GM19025 (cell line): ENCODE results near the gene NUP188.
"Not testable (repeated sequence)": the region's sequence is repeated elsewhere in the genome, so short reads cannot be mapped to it uniquely, and the experiment has no call there.

Experiments
- ATAC-seq: cut with Tn5 transposase; IDR thresholded peaks from one replicate; pipeline ENCODE4 v1.9.1; 2021; ENCODE audit warnings: mild to moderate bottlenecking, low read depth, moderate library complexity; ENCODE audit not compliant: unreplicated experiment

Gene NUP188

DNA sequence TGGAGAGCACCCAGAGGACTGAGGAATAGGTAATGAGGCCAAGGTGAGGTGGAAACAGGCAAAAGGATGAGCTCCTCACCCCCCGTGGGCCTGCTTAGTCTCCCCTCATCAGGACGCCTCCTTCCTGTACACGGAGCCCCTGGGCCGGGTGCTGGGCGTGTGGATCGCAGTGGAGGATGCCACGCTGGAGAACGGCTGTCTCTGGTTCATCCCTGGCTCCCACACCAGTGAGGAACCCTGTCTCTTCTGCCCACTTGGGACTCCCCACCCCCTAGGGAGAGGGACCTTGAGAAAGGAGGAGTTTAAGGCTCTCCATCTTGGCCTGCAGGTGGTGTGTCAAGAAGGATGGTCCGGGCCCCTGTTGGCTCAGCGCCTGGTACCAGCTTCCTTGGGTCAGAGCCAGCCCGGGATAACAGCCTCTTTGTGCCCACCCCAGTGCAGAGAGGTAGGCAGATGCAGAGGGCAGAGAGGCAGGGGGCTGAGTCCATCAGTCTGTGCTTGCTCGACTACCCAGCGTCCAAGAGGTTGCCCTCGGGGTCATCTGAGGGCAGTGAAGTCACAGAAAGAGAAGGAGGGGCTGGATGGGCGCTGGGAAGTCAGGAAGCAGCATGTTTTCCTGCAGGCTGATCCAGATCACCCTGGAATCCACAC lies 7.1 kb upstream of the NUP188 start:
- no peak for ATAC-seq

DNA sequence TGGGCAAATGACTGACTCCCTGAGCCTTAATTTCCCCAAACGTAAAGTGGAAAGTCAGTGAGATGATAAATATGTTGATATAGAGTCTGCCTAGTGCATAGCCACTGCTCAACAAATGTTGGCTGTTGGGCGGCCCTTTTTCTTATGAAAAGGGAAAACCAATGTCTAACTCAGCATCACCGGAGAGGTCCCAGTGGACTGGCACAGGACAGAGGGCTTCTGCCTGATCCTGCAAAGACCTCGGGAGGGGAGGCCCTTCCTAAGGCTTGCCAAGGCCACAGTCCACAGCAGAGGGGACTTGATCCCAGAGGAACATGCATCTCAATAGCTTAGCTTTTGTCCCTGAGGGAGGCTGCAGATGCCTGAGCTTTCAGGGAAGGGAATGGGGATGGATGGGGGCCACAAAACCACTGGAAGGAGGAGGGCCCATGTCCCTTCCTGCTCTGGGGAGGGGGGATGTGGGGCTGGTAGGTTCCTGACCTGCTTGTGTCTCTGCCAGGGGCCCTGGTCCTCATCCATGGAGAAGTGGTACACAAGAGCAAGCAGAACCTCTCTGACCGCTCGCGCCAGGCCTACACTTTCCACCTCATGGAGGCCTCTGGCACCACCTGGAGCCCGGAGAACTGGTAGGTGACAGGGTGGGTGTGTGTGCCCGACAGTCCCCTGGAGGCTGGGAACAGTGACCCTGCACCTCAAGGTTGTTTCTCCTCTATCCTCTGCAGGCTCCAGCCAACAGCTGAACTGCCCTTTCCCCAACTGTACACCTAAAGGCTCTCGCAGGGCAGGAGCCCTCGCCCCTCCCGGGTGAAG lies 6.3 kb upstream of the NUP188 start:
- no peak for ATAC-seq

GRCh38 chr9:128943832-128944620 lies 3.5 kb upstream of the NUP188 start:
- no peak for ATAC-seq

DNA sequence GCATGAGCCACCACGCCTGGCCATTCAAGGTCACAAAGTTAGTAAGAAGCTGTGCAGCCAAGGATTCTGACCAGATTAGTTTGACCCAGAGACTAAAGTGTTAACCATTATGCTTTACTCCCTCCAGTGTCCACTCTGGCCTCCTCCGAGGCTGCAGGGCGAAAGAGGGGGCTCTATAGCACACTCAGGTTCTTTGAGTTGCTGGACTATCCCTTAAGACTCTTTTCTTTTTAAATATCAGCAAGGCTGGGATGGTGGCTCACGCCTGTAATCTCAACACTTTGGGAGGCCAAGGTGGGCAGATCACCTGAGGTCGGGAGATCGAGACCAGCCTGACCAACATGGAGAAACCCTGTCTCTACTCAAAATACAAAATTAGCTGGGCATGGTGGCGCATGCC lies 2.5 kb upstream of the NUP188 start:
- not testable (repeated sequence) for ATAC-seq

- ATAC-seq, result no peak
These were observed 1.5 kb upstream of the NUP188 start for GRCh38 chr9:128945798-128946501.

DNA sequence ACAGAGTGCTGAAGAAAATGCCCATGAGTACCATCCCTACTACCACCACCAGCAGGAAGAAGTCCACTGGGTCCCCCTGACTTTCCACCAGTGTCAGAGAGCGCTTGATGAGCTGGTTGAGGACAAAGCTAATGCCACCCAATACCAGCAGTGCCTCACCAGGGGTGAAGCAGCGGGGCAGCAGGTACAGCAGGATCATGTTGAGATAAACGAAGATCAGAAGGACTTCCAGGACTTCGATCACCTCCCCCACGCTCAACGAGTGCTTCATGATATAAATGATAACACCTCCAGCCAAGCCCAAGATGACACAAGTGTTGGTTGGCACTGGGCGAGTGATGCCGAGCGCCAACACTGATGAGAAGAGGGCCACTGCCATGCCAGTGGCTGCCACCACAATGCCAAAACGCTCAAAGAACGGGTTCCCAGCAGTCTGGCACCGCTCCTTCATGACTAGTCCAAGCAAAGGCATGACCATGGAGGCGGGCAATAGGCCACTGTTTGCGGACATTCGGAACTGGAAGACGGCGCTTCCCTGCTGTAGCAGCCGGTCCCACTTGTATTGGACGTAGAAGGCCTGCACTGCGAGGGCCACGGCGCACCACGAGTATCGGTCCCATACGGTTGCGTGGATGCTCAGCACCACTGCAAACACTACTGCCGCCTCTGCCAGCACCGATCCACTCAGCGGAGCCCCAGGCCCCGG lies 775 bp upstream of the NUP188 start:
- ATAC-seq, result peak; percentile 15

DNA sequence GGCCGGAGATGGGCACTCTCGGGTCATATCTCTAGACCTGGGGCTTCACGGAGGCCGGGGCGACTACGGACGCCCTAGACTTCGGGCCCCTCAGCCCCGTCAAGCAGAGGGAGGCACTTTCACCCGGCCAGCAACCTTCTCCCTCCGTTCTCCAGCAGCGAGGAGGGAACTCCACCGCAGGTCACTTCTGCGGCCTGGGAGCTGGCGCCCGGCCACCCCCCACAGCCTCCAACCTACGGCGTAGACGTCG lies 297 bp upstream of the NUP188 start:
- ATAC-seq, result no peak

- ATAC-seq, result not testable (repeated sequence)
These were observed 13.9 kb downstream of the NUP188 start for GRCh38 chr9:128961403-128961802.

DNA sequence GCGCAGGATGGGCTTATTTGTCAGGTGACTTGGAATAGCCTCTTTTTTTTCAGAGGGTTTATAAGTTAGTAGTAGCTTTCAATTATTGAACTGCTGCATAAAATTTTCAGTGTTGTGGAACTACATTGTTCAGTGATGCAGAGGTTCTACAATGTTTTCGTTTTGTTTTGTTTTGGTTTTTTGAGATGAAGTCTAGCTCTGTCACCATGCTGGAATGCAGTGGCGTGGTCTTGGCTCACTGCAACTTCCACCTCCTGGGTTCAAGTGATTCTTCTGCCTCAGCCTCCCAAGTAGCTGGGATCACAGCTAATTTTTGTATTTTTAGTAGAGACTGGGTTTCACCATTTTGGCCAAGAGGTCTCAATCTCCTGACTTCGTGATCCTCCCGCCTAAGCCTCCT lies 22.0 kb downstream of the NUP188 start:
- ATAC-seq, result no peak

DNA sequence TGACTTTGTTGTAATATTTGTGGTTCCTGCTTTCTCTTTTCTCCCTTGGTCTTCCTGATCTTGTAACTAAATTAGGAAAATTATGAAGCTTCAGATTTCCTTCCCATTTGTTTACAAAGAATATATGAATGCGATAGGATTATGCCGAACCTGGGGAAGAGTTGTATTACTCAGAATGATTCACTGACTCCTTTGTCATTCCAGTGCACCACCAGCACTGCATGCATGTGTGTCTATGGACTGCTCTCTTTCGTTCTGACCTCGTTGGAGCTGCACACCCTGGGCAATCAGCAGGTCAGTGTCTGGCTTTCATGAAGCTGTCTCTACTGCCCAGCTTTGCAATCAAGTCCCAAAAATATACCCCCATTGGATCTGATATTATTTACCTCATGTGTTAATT lies 25.5 kb downstream of the NUP188 start:
- no peak for ATAC-seq

- no peak for ATAC-seq
These were observed 31.6 kb downstream of the NUP188 start for GRCh38 chr9:128979111-128979510.

DNA sequence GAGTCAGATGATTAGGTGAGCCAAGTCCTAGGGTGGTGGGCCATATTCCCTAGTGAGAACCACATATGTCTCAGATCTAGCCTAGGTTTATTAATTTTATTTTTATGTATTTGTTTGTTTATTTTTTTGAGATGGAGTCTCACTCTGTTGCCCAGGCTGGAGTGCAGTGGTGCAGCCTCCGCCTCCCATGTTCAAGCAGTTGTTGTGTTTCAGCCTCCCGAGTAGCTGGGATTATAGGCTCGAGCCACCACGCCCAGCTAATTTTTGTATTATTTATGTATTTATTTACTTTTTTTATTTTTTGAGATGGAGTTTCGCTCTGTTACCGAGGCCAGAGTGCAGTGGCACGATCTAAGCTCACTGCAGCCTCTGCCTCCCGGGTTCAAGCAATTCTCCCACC lies 36.0 kb downstream of the NUP188 start:
- ATAC-seq, result no peak

DNA sequence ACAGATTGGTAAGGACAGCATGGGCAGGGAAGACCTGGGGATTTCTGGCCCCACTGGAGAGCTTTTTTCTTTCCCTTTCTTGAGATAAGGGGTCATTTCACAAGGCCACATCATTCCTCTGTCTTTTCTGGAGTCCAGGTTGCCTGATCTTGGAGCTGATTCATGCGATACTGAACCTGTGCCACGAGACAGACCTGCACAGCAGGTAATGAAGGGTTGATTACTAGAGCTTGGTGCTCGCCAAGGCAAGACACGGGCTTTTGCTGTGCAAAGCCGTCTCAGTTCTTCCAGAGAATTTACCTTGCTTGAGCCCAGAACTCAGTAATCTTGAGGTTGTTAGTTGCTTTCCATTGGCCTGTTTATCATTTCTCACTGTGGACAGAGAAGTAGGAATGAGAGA lies 39.2 kb downstream of the NUP188 start:
- ATAC-seq, result no peak

DNA sequence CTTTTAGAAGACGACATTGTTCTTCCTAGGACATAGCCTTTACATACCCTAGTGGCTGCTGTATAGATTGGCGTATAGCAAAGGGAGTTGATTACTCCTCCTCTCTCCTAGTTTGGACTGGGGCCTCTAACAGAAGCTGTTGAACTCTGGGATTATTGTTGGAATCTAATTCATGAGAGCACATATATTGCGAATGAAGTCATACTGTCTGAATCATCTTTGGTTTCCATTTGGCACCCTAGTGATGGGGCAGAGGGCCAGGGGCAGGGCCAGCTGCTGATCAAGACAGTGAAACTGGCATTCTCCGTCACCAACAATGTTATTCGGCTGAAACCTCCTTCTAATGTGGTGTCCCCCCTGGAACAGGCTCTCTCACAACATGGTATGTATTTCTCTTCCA lies 40.3 kb downstream of the NUP188 start:
- no peak for ATAC-seq

- no peak for ATAC-seq
These were observed 45.5 kb downstream of the NUP188 start for GRCh38 chr9:128992995-128993394.

DNA sequence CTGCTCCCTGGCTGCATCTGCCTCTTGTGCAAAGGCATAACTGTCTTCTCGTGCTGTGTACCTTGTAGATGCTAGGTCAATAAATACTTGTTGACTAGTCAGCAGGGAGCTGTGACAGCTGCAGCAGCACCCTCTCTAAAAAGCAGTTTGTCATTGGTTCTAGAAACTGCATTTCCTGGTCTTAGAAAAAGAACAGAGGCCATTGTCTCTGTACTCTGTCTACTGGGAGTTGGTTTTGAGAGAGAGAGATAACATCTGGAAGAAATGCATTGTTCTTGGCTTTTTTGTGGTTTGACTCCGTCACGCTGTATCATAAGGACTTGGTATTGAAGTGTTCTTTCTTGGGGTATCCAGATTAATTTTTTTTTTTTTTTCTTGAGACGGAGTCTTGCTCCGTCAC lies 48.3 kb downstream of the NUP188 start:
- no peak for ATAC-seq

DNA sequence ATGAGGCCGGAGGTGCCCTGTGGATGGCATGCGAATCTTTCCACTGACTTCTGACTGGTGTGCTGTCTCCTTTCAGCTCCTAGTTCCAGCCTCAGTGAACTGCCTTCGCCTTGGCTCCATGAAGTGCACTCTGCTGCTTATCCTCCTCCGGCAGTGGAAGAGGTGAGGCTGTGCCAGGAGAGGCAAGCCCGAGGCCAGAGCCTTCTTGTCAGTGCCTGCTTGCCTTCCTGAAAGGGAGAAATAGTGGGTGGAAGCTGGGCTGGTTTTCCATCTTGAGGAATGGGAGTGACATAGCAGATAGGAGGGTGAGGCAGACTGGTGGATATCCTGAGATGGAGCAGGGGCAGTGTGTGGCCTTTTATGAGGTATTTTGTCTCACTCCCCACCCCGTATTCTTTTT lies 51.0 kb downstream of the NUP188 start:
- ATAC-seq, result no peak

DNA sequence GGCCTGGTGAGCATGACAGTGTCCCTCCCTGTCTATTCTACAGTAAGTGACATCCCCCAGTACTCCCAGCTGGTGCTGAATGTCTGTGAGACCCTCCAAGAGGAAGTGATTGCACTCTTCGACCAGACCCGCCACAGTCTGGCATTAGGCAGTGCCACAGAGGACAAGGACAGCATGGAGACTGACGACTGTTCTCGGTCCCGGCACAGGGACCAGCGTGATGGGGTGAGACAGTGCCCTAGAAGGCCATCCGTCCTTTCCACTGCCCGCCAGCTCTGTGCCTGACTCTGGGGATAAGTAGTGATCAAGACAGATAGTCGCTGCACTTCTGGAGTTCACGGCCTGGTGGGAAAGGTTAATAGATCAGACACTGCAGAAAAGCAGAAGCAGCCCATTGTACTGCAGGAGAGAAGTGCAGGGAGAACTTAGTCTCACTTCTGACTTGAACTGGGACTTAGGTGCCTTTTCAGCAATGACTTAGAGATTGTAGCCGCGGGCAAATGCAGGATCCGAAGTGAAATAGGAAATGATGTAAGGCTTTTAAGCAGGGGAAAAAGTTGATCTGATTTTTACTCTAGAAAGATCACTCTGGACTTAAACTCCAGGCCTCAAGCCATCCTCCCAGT lies 52.2 kb downstream of the NUP188 start:
- no peak for ATAC-seq

GRCh38 chr9:129001504-129002325 lies 54.2 kb downstream of the NUP188 start:
- no peak for ATAC-seq
